ENCODE results near the gene SPSB3. TPM values are rescaled to one million over a fixed set of nuclear protein-coding genes. Genes with fewer than 3 reads are reported as not detected.

Gene SPSB3
- total and polyA plus RNA-seq, 2 of the 13 experiments (the other 11 are each of a cell fraction or from before 2014, with no cell fraction given), result 13.2 to 21.9 TPM

DNA sequence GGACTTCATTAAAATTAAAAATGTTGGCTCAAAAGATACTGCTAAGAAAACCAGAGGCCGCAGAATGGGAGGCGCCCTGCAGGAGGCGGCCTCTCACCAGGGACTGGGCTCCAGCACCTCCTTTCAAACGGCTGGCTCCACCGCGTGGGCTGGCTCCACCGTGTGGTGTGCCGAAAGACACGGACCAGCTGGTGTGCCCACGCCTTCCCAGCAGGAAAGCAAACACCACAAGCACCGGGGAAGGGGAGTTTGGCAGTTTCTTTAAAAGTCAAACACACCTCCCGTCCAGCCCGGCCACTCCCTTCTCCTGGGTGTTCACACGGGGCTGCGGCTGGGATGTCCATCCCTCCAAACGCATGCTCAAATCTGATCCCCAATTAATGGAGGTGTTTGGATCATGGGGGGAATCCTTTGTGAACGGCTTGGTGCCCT, 30.4 kb upstream of the SPSB3 start (continued):
- TF ChIP-seq, protein P1, sequence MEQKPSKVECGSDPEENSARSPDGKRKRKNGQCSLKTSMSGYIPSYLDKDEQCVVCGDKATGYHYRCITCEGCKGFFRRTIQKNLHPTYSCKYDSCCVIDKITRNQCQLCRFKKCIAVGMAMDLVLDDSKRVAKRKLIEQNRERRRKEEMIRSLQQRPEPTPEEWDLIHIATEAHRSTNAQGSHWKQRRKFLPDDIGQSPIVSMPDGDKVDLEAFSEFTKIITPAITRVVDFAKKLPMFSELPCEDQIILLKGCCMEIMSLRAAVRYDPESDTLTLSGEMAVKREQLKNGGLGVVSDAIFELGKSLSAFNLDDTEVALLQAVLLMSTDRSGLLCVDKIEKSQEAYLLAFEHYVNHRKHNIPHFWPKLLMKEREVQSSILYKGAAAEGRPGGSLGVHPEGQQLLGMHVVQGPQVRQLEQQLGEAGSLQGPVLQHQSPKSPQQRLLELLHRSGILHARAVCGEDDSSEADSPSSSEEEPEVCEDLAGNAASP (CRISPR knock-in tag; IDR thresholded peaks at IDR 0.05; ENCODE audit: borderline replicate concordance), result 0 out of 2 replicates have a peak, but pooled peaks have one; percentile 28
- TF ChIP-seq, protein P2, sequence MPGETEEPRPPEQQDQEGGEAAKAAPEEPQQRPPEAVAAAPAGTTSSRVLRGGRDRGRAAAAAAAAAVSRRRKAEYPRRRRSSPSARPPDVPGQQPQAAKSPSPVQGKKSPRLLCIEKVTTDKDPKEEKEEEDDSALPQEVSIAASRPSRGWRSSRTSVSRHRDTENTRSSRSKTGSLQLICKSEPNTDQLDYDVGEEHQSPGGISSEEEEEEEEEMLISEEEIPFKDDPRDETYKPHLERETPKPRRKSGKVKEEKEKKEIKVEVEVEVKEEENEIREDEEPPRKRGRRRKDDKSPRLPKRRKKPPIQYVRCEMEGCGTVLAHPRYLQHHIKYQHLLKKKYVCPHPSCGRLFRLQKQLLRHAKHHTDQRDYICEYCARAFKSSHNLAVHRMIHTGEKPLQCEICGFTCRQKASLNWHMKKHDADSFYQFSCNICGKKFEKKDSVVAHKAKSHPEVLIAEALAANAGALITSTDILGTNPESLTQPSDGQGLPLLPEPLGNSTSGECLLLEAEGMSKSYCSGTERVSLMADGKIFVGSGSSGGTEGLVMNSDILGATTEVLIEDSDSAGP (CRISPR knock-in tag; IDR thresholded peaks at IDR 0.05; ENCODE audit: borderline replicate concordance), result peak; percentile 23; the same call in 1 of the 2 replicates
- TF ChIP-seq DNMT1 (CRISPR knock-in tag; IDR thresholded peaks at IDR 0.05), result no peak
- peak; percentile 56; the same call in 1 of the 2 replicates for TF ChIP-seq ZBTB38 (CRISPR knock-in tag; IDR thresholded peaks at IDR 0.05)
- TF ChIP-seq, protein P3, sequence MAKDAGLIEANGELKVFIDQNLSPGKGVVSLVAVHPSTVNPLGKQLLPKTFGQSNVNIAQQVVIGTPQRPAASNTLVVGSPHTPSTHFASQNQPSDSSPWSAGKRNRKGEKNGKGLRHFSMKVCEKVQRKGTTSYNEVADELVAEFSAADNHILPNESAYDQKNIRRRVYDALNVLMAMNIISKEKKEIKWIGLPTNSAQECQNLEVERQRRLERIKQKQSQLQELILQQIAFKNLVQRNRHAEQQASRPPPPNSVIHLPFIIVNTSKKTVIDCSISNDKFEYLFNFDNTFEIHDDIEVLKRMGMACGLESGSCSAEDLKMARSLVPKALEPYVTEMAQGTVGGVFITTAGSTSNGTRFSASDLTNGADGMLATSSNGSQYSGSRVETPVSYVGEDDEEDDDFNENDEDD (CRISPR knock-in tag; IDR thresholded peaks at IDR 0.05; ENCODE audit: borderline replicate concordance), result peak; percentile 26; the same call in 1 of the 2 replicates
- TF ChIP-seq CEBPG (CRISPR knock-in tag; IDR thresholded peaks at IDR 0.05), result 0 out of 2 replicates have a peak, but pooled peaks have one; percentile 19
- 0 out of 2 replicates have a peak, but pooled peaks have one; percentile 44 for TF ChIP-seq ZFP90 (CRISPR knock-in tag; IDR thresholded peaks at IDR 0.05; ENCODE audit: borderline replicate concordance)
- peak; percentile 91 for TF ChIP-seq XRCC5 (optimal IDR thresholded peaks at IDR 0.05; ENCODE audit: low read length)
- TF ChIP-seq KDM3A (CRISPR knock-in tag; IDR thresholded peaks at IDR 0.05; ENCODE audit: low read depth), result peak; percentile 43; the same call in 1 of the 2 replicates
- TF ChIP-seq ZNF501 (CRISPR knock-in tag; IDR thresholded peaks at IDR 0.05), result peak; percentile 66; the same call in 1 of the 2 replicates
- TF ChIP-seq GATAD2A (CRISPR knock-in tag; IDR thresholded peaks at IDR 0.05), result peak; percentile 59
- TF ChIP-seq ZNF550 (CRISPR knock-in tag; IDR thresholded peaks at IDR 0.05; ENCODE audit: borderline replicate concordance), result no peak
- TF ChIP-seq SIX4 (CRISPR knock-in tag; IDR thresholded peaks at IDR 0.05), result peak; percentile 30; the same call in 1 of the 2 replicates
- 0 out of 2 replicates have a peak, but pooled peaks have one; percentile 34 for TF ChIP-seq RFXAP (CRISPR knock-in tag; IDR thresholded peaks at IDR 0.05; ENCODE audit: borderline replicate concordance)
- no peak for TF ChIP-seq ZNF839 (CRISPR knock-in tag; IDR thresholded peaks at IDR 0.05; ENCODE audit: borderline replicate concordance)
- no peak for TF ChIP-seq CREB1 (IDR thresholded peaks at IDR 0.05)
- 0 out of 2 replicates have a peak, but pooled peaks have one; percentile 17 for TF ChIP-seq CREB1 (CRISPR knock-in tag; IDR thresholded peaks at IDR 0.05)
- TF ChIP-seq GATAD1 (CRISPR knock-in tag; IDR thresholded peaks at IDR 0.05), result peak; percentile 57
- peak; percentile 22; the same call in 1 of the 2 replicates for TF ChIP-seq FOSL2 (CRISPR knock-in tag; IDR thresholded peaks at IDR 0.05)
- TF ChIP-seq PPARG (CRISPR knock-in tag; conservative IDR thresholded peaks at IDR 0.05), result 0 out of 2 replicates have a peak, but pooled peaks have one; percentile 31
- 0 out of 2 replicates have a peak, but pooled peaks have one; percentile 18 for TF ChIP-seq YEATS4 (CRISPR knock-in tag; IDR thresholded peaks at IDR 0.05; ENCODE audit: borderline replicate concordance)
- peak; percentile 36; the same call in 1 of the 2 replicates for TF ChIP-seq HDAC1 (CRISPR knock-in tag; IDR thresholded peaks at IDR 0.05)
- TF ChIP-seq JUNB (CRISPR knock-in tag; IDR thresholded peaks at IDR 0.05; ENCODE audit: borderline replicate concordance), result no peak
- TF ChIP-seq GABPB1 (CRISPR knock-in tag; IDR thresholded peaks at IDR 0.05), result peak; percentile 49
- TF ChIP-seq, protein P4, sequence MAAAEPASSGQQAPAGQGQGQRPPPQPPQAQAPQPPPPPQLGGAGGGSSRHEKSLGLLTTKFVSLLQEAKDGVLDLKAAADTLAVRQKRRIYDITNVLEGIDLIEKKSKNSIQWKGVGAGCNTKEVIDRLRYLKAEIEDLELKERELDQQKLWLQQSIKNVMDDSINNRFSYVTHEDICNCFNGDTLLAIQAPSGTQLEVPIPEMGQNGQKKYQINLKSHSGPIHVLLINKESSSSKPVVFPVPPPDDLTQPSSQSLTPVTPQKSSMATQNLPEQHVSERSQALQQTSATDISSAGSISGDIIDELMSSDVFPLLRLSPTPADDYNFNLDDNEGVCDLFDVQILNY (CRISPR knock-in tag; conservative IDR thresholded peaks at IDR 0.05), result no peak
- TF ChIP-seq KLF16 (CRISPR knock-in tag; IDR thresholded peaks at IDR 0.05), result peak in 1 of 2 experiments; percentile 39; a peak in 1 of 4 replicates

Measured in HepG2 (cell line).